Measurements from ENCODE around the gene ERCC2.

DNA sequence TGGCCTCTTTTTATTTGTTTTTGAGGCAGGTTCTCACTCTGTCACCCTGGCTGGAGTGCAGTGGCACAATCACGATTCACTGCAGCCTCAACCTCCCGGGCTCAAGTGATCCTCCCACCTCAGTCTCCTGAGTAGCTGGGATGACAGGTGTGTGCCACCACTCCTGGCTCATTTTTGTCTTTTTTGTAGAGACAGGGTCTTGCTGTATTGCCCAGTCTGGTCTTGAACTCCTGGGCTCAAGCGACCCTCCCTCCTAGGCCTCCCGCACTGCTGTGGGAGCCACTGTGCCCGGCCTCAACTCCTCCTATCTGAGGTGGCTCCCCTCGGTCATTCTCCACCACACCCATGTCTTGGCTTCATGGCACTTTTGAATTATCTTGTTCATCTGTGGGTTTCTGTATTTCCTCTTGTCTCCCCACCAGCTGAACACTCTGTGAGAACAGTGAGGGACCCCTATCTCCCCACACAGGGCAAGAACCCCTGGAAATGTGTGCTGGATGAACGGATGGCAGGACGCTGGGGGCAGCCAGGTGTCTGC, 55.6 kb downstream of the ERCC2 start:
- no peak for TF ChIP-seq POLR2AphosphoS5 (IDR thresholded peaks at IDR 0.05)
- TF ChIP-seq, protein P1, sequence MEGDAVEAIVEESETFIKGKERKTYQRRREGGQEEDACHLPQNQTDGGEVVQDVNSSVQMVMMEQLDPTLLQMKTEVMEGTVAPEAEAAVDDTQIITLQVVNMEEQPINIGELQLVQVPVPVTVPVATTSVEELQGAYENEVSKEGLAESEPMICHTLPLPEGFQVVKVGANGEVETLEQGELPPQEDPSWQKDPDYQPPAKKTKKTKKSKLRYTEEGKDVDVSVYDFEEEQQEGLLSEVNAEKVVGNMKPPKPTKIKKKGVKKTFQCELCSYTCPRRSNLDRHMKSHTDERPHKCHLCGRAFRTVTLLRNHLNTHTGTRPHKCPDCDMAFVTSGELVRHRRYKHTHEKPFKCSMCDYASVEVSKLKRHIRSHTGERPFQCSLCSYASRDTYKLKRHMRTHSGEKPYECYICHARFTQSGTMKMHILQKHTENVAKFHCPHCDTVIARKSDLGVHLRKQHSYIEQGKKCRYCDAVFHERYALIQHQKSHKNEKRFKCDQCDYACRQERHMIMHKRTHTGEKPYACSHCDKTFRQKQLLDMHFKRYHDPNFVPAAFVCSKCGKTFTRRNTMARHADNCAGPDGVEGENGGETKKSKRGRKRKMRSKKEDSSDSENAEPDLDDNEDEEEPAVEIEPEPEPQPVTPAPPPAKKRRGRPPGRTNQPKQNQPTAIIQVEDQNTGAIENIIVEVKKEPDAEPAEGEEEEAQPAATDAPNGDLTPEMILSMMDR (IDR thresholded peaks at IDR 0.05): no peak
- TF ChIP-seq POLR2A (IDR thresholded peaks at IDR 0.05): no peak
- no peak for TF ChIP-seq EP300 (IDR thresholded peaks at IDR 0.05)

Data from upper lobe of left lung (tissue), 4 donors.